GM18870 (cell line): ENCODE results near the gene STT3B.
A peak's percentile ranks its signal among the peaks of the same experiment; 100 is the strongest.

Experiments used
- ATAC-seq: cut with Tn5 transposase; IDR thresholded peaks from one replicate; pipeline ENCODE4 v1.9.1; 2021; ENCODE audit warnings: moderate library complexity; ENCODE audit not compliant: unreplicated experiment

Gene STT3B

DNA sequence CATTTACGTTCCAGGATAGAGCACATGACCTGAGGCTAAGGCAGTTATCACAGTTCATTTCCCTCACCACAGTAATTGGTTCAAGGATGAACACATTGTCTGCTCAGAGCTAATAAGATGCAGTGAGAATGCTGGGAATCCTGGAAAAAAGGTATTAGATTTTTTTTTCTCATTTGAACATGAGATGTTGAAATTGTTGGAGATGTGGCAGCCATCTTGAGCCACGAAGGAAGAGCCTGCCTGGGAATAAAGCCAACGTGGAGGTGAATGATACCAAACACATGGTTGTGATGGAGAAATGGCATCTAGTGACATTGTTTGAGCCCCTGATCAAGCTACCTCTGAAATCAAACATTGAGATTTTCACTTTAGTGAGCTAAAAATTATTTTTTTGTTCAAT, 16.0 kb upstream of the STT3B start:
- no peak for ATAC-seq

DNA sequence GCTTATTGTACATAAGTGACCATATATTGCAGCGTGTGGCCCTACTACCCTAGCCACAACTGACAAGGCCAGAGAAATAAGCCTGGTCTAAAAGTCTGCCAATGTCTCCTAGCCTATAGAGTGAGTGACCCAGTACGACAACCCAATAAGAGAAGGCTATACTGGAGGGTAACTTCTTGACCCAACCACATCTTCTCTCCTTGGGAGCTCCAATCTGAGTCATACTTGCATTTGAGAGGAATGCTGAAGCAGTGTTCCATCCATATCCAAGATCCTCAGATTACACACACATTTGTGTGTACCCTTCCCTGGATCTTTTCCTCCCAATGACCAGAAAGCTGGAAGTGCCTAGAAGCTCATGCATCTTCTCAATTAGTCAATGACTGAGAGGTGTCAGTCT, 11.3 kb upstream of the STT3B start:
- no peak for ATAC-seq

DNA sequence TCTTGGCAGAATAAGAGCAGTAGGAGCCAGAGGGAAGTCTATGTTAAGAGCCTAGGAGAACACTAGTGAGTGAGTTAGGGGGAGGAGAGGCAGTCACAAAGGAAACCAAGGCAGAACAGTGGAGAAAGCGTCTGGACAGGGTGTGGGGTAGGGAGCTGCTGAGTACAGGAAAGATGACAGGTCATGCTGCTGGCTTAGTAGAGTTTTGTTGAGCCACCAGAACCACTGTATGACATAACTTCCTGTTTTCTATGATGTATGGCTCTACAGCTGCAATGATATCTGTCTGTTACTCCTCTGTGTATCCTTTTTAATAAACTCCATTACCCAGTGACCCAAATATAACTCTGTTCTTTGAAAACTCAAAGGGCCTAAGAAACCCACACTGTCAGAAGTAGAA, 10.6 kb upstream of the STT3B start:
- ATAC-seq = peak; percentile 58

DNA sequence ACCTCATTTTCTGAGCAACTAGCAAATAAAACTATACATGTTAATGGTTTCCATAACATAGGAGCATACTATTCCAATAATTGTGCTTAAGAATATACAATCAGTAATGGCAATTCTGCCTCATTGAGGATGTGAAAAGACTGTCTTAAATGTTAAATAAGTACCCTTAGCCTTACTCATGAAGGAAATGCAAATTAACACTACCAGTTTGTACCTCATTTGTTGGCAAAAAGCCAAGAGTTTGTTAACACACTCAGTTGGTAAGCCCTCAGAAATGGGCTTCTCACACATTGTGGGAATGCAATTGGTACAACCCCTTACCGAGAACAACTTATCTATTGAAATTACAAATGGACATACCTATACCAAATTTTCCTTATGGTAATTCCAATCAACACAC, 9.2 kb upstream of the STT3B start:
- no peak for ATAC-seq

DNA sequence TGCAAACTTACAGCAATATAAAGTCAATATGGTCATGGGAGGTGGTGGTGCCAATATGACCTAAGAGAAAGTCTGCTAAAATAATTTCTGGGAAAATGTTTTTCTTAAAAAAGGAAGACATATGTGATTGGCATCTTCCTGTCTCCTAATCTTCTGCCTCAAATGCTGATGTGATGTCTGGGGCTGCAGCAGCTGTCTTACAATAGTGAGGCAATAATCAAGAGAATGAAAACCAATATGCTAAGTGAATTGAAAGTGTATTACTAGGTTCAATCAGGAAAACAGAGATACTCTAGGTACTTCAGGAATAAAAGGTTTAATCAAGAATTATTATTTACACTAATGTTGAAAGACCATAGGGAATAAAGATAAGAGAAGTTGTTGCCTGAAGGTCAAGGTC, 7.2 kb upstream of the STT3B start:
- no peak for ATAC-seq

DNA sequence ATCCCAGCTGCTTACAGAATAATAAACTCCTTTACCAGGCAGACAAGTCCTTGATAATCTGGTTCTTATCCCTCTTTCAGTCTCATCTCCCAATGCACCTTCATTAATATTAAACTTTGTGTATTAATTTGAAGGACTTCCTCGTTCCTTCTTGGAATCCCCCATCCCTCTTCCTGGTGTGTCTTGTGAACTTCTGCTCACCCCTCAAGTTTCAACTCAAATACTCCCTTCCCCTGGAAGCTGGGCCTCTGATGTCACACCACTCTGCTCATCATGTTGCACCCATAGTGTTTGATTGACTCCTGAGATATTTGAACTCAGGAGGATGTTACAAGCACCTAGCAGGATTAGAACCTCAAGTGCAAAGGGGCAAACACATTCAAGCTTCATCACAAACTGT, 3.3 kb upstream of the STT3B start:
- no peak for ATAC-seq

DNA sequence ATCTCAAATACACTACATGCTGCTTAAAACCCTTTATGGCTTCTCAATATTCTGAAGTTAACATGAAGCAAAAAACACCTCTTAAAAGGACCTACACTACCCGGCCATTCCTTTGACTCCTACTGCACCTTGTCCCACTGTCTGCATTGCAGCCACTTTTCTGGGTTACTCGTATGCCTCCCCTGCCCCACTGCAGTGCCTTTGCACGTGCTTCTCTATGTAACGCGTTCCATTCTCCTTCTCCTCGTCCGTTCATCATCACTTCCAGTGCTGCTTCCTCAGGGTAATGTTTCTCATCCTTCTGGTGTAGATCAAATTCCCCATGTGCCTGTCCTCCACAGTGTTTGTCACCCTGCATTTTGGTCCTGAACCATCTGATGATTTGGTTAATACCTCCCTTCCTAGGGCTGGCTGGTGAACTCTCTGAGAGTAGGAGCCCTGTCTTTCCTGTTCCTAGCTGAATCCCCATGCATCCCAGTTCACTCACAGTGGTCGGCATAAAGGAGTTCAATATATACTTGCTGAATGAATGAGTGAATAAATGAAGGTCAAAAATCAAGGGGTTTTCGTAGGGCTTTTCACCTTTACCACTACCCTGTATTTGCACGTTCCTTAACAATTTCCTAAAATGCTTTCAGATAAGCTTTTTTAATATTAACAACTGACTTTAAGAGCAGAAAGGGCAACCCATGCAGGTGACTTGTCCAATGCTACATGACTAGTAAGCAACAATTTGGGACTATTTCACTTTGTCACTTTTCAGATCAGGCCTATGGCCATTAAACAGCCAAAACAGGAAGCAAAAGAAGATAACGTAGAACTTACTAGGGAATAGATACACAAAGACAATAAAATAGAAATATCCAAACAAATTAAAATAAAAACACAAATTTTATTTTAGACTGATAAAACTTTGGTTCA, 2.4 kb upstream of the STT3B start:
- no peak for ATAC-seq

DNA sequence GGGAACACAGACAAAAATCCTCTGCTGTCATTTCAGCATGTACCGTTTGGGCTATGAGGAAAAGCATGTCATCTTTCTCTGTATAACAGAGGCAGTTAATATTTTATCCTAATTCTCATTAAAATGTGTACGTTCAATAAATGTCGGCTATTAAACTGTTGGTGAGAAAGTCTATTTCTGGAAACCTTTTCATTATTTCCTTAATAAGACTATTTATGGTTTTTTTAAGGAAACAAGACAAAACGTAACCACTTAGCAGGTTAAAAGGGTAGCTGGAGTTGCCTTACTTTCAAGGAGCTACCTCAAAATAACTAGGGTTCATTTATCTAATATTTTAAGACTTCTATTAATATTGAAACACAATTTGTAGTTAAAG, 1.8 kb upstream of the STT3B start:
- ATAC-seq = no peak

DNA sequence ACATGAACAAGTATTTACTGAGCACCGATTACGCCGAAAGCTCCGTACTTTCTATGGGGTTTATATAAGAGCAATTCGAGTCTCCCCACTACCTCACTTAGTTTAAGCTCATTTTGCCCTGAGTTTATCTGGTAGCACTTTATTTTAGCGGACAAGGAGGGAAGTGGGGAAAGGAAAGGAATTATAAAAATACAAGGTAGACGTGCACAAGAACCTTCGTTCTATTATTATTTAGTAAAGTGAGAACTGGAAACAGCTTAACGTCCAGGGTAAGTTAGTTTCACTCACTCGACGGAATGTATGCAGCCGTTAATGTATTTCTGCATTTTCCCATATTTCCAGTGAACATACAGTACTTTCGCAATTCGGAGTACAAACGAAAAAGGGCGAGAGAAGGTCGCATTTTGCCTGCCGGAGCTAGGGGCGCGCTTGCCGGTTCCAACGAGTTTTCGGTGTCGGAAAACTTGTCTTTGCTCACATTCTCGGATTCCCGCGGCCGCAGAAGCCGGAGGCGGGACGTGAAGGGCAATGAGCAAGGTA, 1.2 kb upstream of the STT3B start:
- no peak for ATAC-seq

DNA sequence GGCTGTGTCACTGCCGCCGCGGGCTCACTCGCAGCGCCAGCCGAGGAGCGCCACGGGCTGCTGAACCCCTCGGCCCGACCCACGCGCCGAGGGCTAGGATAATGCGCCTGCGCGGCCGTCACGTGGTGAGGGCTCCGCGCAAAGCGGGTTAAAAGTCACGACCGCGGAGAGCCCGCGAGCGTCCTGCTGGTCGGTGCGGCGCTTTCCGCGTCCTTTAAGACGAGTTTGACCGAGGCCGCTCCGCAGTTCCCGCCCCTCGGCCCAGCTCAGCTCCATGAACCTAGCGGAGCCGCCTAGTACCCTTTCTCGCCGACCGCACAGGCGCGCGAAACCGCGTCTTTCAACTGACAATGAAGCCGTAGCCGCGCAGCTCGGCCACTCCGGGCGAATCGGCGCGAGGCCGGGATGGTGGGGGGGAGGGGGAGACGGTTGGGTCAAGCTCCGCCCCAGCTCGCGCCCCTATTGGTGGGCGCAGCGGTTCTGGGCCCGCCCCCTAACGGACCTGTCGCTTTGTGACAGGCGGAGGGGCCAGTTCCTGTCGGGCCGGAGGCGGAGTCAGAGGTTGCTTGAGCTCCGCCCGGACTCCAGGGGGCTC, 636 bp upstream of the STT3B start:
- ATAC-seq = peak; percentile 74

DNA sequence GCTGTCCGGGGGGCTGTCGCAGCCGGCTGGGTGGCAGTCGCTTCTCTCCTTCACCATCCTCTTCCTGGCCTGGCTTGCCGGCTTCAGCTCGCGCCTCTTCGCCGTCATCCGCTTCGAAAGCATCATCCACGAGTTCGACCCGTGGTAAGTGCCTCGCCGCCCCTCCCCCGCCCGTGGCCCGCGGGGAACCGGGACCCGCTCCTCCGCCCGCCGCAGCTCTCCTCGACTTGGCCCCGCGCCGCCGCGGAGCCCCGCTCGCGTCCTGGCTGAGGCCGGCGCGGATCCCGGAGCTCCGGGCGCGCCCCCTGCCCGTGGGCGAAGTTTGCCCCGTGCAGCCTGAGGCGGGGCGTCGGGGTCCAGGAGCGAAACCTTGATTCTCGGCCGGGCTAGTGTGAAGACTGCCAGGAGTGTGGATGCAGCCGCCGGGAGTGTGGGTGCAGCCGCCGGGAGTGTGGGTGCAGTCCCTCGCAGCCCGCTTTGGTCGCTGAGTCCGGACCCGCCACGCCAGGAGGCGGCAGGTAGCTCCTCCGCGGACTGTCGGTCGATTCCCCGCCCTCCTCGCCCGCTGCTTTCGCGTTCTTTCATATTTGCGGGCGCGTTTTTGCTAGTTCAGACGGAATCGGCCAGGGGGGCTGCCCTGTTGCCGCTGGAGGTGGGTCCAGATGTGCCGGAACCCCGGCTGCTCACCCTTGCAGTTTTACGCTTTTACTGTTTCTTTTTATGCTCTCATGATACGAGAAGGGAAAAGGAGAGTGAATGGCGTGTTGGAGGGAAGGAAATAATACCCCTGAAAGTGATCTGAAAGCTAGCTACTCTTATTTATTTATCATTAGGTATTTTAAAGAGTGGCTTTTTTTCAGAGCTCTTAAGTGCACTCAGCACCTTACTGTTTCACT, 692 bp downstream of the STT3B start:
- peak; percentile 1 for ATAC-seq

DNA sequence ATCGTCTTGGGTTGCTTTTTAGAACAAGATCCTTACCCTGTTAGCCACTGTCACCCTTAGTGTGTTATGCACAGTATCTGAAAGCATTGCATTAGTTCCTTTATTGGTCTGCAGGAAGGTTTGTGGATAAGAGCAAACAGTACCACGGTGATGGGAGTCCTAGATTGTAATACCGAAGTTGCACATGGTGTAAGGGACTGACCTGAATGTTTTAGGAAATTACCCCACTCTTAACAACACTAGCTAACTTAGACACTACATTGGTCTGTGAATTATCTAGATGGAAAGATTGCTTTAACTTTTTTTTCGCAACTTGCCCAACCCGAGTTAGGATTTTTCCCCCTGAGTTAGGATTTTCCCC, 1.3 kb downstream of the STT3B start:
- ATAC-seq = no peak

DNA sequence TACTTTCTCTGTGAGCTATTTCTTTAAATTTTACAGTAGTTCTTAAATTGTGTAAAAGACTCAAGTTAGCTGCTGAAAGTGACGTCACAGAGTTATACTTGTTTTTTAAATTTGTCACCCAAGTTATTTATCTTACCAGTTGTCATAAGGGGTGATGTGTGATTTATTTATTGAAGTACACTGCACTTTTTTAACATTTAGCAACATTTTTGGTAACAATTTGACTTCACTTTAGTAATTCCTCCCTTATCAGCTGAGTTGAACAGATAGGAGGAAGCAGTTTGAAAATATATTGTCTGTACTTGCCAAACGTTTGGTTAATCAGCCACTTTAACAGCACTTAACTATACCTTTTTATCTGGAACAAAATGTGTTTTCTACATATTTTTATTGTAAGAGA, 3.8 kb downstream of the STT3B start:
- no peak for ATAC-seq

DNA sequence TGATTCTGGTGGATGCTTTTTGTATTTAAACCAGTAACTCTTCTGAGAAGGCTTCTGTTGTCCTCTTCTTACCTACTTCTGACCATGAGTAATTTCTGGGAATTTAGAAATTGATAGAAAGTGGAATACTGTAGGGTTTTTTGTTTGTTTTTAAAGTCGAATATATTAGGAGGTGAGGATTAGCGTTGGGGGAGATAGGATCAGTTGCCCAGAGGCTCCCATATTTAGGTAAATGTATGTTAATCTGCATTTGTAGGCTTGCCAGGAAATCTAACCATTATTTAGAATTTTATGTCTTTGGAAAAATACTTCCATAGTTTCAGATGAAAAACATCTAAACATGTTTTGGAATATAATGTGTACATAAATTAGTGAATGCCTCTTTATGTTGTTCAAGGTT, 6.1 kb downstream of the STT3B start:
- no peak for ATAC-seq

DNA sequence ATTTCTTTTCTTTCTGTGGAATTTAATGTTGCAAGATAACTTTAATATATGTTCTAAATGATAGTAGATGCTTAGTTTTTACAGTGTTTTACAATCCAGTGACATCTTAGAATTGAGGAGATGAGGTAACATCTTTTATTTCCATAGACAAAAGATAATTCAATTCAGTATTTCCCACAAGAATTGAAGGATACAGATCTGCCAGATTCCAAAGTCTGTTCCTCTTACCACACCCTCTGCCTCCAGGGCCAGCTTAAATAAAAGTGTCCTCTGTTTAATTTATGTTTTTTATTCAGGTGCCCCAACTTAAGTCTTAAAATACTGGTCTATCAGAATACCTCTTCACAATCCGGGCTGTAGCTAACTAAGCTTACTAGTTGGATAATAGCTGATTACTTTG, 6.5 kb downstream of the STT3B start:
- ATAC-seq = no peak

DNA sequence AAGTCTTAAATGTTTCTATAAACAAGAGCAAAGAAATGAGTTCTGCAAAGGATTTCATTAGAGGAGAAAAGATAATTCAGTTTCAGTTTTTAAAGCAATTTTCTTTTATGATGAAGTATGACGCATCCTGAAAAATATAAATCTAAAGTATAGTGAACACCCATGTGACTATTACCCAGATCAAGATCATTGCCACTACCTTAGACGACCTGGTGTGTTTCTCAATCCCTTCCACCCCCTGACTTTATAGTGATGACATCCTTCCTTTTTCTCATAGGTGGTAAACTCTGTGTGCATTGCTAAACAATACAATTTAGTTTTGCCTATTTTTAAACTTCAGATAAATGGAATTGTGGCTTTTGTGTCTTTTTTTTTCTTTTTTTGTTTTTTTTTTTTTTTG, 8.4 kb downstream of the STT3B start:
- no peak for ATAC-seq

DNA sequence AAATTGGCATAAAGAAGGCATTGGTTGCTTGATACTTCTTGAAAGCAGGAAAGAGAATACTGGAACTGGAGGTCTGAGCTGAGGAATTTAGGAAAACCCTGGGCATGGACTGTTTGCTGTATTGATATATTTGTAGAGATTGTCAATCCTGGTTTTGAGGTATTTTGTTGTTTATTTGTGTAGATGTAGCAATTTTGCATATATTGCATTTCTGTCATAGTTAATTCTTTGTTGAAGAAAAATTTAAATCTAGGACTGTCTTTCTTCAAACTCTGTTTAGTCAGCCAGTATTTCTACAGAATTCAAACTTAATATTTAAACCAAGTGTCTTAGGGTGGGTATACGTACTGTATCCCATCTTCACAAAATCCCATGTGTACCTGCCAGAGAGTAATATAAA, 9.5 kb downstream of the STT3B start:
- ATAC-seq = no peak

DNA sequence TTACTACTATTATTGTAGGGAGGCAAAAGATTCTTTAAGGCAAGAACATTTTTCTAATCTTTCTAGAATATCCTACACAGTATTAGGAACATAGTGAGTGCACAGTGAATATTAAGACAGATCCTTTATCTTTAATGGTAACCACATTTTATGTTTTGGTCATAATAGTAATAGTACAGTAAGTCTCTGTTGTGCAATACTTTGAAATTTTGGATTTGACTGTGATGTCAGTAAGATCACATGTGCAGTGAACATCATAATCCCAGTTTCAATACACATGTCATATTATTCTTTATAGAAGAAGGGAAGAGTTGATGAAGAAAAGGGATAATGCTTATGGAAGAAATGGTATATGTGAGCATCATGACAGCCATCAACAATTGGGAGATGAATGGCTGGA, 10.7 kb downstream of the STT3B start:
- ATAC-seq = no peak

DNA sequence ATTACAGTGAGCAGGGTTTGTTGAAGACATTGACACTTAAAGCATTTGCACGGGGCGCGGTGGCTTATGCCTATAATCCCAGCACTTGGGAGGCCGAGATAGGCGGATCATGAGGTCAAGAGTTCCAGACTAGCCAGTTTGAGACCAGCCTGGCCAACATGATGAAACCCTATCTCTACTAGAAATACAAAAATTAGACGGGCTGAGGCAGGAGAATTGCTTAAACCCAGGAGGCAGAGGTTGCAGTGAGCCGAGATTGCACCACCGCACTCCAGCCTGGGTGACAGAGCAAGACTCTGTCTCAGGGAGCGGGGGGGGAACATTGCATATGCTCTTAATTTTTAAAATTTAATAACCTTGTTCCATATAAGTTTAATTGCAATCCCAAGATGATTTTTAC, 11.9 kb downstream of the STT3B start:
- no peak for ATAC-seq

DNA sequence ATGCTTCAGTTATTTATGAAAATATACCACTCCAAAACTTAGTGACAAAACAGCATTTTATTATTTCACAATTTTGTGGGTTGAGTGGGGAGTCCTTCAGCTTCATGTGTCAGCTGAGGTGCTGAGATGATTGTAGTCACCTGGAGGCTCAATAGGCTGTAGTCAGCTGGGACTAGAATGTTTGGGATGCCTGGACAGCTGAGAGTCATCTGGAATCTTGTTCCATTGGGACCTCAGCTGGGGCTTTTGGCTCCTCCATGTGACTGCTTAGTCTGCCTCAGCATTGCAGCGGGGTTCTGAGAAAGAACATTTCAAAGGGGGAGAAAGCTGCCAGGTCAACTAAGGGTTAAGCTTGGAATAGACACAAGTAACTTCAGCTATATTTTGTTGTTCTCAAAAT, 13.4 kb downstream of the STT3B start:
- no peak for ATAC-seq

DNA sequence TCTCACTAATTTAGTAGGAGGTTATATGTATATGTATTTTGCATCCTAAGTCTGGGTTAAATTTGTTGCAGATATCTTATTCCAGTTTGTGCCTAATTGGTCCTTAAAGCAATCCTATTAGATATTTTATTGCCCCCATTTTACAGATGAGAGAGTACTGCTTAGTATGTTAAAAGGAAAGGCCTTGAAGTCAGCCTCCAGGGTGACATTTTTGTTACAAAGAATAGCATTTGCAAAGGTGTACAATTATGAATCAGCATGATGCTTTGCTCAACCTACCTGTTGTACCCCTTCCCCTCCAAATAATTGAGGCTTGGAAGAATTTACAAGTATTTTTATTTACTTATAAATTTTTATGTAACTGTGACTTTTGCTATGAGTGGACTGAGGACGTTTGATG, 14.0 kb downstream of the STT3B start:
- ATAC-seq = no peak
